ENCODE data around the gene ATXN10. TPM values are rescaled to one million over a fixed set of nuclear protein-coding genes. Genes with fewer than 3 reads are reported as not detected.

ATXN10 gene
- total RNA-seq, 1 experiment from 2014 or later, result 303 TPM

- H3K9me3 ChIP-seq (ENCODE audit: insufficient read depth, low read depth), result no peaks in the 10 kb centered on the region
- H3K27ac ChIP-seq, result no peak overlapping the region
- H3K4me3 ChIP-seq, result no peak overlapping the region
- no peaks in the 10 kb centered on the region for H3K9me2 ChIP-seq (ENCODE audit: insufficient read depth)
- intact Hi-C loops (cut with micrococcal nuclease; ENCODE audit: unreplicated experiment), result no loop called here
- no peak overlapping the region for H2AFZ ChIP-seq
- no TSS peak for BruUV-seq (replicated peaks)
- H3K4me2 ChIP-seq, result no peak overlapping the region
- peaks cover 4% of the 10 kb centered on the region; the same call in 1 of the 2 replicates for H4K20me1 ChIP-seq (ENCODE audit: insufficient read depth)
- peaks cover 54% of the 10 kb centered on the region for H3K4me1 ChIP-seq (replicated peaks; ENCODE audit: insufficient read depth)
- peak in 1 of 2 experiments; percentile 32 for DNase-seq
- POLR2A ChIA-PET (ENCODE audit: unreplicated experiment), result no interaction called here
- CTCF ChIA-PET, result no interaction called here
- TF ChIP-seq CTCF (conservative IDR thresholded peaks at IDR 0.05), result no peak
- no peak for TF ChIP-seq EZH2 (IDR thresholded peaks at IDR 0.05; ENCODE audit: low read depth)
- peaks cover 88% of the 10 kb centered on the region for H3K79me2 ChIP-seq (ENCODE audit: low read depth)
- peaks cover 31% of the 10 kb centered on the region for H3K36me3 ChIP-seq (ENCODE audit: low read depth)
- H3F3A ChIP-seq (ENCODE audit: insufficient read depth, low read depth), result peaks cover 60% of the 10 kb centered on the region
- H3K27me3 ChIP-seq (ENCODE audit: insufficient read depth, low read depth), result no peaks in the 10 kb centered on the region
Observed at GRCh38 chr22:45781966-45782365, 110.3 kb downstream of the ATXN10 start.

- Histone ChIP-seq H3K27ac (no peak overlapping the region), H3F3A (ENCODE audit: insufficient read depth, low read depth) (peaks cover 49% of the 10 kb centered on the region), H3K9me3 (ENCODE audit: insufficient read depth, low read depth) (no peaks in the 10 kb centered on the region), H3K9me2 (ENCODE audit: insufficient read depth) (no peaks in the 10 kb centered on the region), H3K4me3 (no peak overlapping the region), H3K27me3 (ENCODE audit: insufficient read depth, low read depth) (no peaks in the 10 kb centered on the region), H3K79me2 (ENCODE audit: low read depth) (peaks cover 90% of the 10 kb centered on the region), H3K36me3 (ENCODE audit: low read depth) (peaks cover 28% of the 10 kb centered on the region), H3K4me1 (replicated peaks; ENCODE audit: insufficient read depth) (peaks cover 43% of the 10 kb centered on the region), H3K4me2 (no peak overlapping the region), H4K20me1 (ENCODE audit: insufficient read depth) (0 out of 2 replicates have a peak, but pooled peaks cover 4% of the 10 kb centered on the region), H2AFZ (no peak overlapping the region)
- ChIA-PET CTCF (no interaction called here), POLR2A (ENCODE audit: unreplicated experiment) (no interaction called here)
- no TSS peak for BruUV-seq (replicated peaks)
- TF ChIP-seq EZH2 (IDR thresholded peaks at IDR 0.05; ENCODE audit: low read depth) (no peak), CTCF (conservative IDR thresholded peaks at IDR 0.05) (no peak)
- intact Hi-C loops (cut with micrococcal nuclease; ENCODE audit: unreplicated experiment), result no loop called here
- no peak for DNase-seq
Observed at GRCh38 chr22:45783021-45783420, 111.4 kb downstream of the ATXN10 start.

- Histone ChIP-seq H3K9me3 (ENCODE audit: insufficient read depth, low read depth) (no peaks in the 10 kb centered on the region), H3K79me2 (ENCODE audit: low read depth) (peaks cover 90% of the 10 kb centered on the region), H3F3A (ENCODE audit: insufficient read depth, low read depth) (peaks cover 45% of the 10 kb centered on the region), H3K4me3 (no peak overlapping the region), H3K27me3 (ENCODE audit: insufficient read depth, low read depth) (no peaks in the 10 kb centered on the region), H2AFZ (no peak overlapping the region), H4K20me1 (ENCODE audit: insufficient read depth) (0 out of 2 replicates have a peak, but pooled peaks cover 4% of the 10 kb centered on the region), H3K9me2 (ENCODE audit: insufficient read depth) (no peaks in the 10 kb centered on the region), H3K4me2 (no peak overlapping the region), H3K36me3 (ENCODE audit: low read depth) (peaks cover 25% of the 10 kb centered on the region), H3K27ac (no peak overlapping the region), H3K4me1 (replicated peaks; ENCODE audit: insufficient read depth) (peaks cover 37% of the 10 kb centered on the region)
- intact Hi-C loops (cut with micrococcal nuclease; ENCODE audit: unreplicated experiment), result loop anchor here (2.0 kb wide), 1 partner anchor 21 kb away; no protein-coding TSS in a partner anchor
- BruUV-seq (replicated peaks), result no TSS peak
- DNase-seq, result no peak
- no peak for TF ChIP-seq CTCF (conservative IDR thresholded peaks at IDR 0.05)
- ChIA-PET POLR2A (ENCODE audit: unreplicated experiment) (no interaction called here), CTCF (no interaction called here)
Observed at GRCh38 chr22:45783690-45784089, 112.1 kb downstream of the ATXN10 start.

Data from PC-9 (cell line).